Measurements from ENCODE around the gene TLE3. TPM values are rescaled to one million over a fixed set of nuclear protein-coding genes. Genes with fewer than 3 reads are reported as not detected.

TLE3 gene
- total RNA-seq, 2 experiments from 2014 or later, result 159 to 167 TPM

DNA sequence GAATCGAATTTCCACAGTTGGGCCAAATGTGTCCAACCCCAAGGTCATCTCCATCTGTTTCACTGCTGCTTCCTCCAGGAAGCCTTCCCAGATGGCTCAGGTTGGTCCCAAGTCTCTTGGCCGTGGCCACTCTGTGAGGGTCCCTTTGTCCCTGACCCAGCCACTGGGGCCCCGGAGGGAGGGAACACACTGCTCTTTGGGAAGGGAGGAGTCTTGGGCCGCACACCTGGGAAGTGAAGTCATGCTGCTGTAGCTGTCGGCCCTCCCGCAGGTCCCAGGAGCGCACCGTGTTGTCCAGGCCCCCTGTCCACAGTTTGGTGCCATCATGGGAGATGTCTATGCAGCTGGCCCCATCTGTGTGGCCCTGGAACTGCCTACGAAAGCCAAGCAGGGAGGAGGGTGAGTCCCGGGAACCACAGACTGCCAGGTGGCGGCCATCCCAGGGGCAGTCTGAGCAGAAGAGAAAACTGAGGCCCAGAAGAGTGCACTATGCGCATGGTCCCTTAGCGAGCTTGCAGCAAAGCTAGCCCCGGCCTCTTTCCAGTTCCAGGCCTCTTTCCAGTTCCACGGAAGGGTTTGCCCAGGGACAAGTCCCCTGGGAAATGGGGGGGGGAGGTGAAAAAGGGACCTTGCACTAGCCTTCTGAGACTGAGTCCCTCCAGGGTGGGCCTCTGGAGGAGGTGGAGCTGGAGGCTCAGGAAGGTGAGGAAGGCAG lies 44.6 kb downstream of the TLE3 start:
- Histone ChIP-seq H3K27me3 (ENCODE audit: control insufficient read depth in 1 of 2, insufficient read depth in 2 of 2, low read length in 2 of 2) (no peaks in the 10 kb centered on the region), H3K27ac (ENCODE audit: low read depth in 1 of 2, low read length in 2 of 2) (no peak overlapping the region), H3K36me3 (ENCODE audit: insufficient read depth, low read length) (peaks cover 96% of the 10 kb centered on the region), H3K4me3 (ENCODE audit: low read length) (no peak overlapping the region), H3K9me3 (ENCODE audit: control insufficient read depth in 1 of 2, insufficient read depth in 1 of 2, low read length in 2 of 2) (no peaks in the 10 kb centered on the region), H3K4me1 (ENCODE audit: insufficient read depth, low read length) (no peaks in the 10 kb centered on the region)
- Mint-ChIP-seq H3K4me3 (no peak overlapping the region), H3K9me3 (no peaks in the 10 kb centered on the region), H3K36me3 (ENCODE audit: low read depth) (peaks cover 93% of the 10 kb centered on the region), H3K4me1 (ENCODE audit: low read depth) (no peaks in the 10 kb centered on the region), H3K27me3 (no peaks in the 10 kb centered on the region), H3K27ac (no peak overlapping the region)
- intact Hi-C loops (cut with DNase I, micrococcal nuclease), result loop anchor here in 1 of 2 experiments (10.0 kb wide), 1 partner anchor 152 kb away; no protein-coding TSS in a partner anchor
- ATAC-seq (ENCODE audit: poor library complexity) (no peak), DNase-seq (no peak)
- POLR2A ChIA-PET, result no interaction called here
- TF ChIP-seq, protein P1, sequence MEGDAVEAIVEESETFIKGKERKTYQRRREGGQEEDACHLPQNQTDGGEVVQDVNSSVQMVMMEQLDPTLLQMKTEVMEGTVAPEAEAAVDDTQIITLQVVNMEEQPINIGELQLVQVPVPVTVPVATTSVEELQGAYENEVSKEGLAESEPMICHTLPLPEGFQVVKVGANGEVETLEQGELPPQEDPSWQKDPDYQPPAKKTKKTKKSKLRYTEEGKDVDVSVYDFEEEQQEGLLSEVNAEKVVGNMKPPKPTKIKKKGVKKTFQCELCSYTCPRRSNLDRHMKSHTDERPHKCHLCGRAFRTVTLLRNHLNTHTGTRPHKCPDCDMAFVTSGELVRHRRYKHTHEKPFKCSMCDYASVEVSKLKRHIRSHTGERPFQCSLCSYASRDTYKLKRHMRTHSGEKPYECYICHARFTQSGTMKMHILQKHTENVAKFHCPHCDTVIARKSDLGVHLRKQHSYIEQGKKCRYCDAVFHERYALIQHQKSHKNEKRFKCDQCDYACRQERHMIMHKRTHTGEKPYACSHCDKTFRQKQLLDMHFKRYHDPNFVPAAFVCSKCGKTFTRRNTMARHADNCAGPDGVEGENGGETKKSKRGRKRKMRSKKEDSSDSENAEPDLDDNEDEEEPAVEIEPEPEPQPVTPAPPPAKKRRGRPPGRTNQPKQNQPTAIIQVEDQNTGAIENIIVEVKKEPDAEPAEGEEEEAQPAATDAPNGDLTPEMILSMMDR (IDR thresholded peaks at IDR 0.05), result no peak
- CTCF ChIA-PET, result no interaction called here

GRCh38 chr15:70051948-70052633 lies 45.6 kb downstream of the TLE3 start:
- Histone ChIP-seq H3K27me3 (ENCODE audit: control insufficient read depth in 1 of 2, insufficient read depth in 2 of 2, low read length in 2 of 2) (no peaks in the 10 kb centered on the region), H3K4me3 (ENCODE audit: low read length) (no peak overlapping the region), H3K4me1 (ENCODE audit: insufficient read depth, low read length) (no peaks in the 10 kb centered on the region), H3K36me3 (ENCODE audit: insufficient read depth, low read length) (peaks cover 87% of the 10 kb centered on the region), H3K9me3 (ENCODE audit: control insufficient read depth in 1 of 2, insufficient read depth in 1 of 2, low read length in 2 of 2) (no peaks in the 10 kb centered on the region), H3K27ac (ENCODE audit: low read depth in 1 of 2, low read length in 2 of 2) (no peak overlapping the region)
- Mint-ChIP-seq H3K36me3 (ENCODE audit: low read depth) (peaks cover 90% of the 10 kb centered on the region), H3K27me3 (no peaks in the 10 kb centered on the region), H3K9me3 (no peaks in the 10 kb centered on the region), H3K4me1 (ENCODE audit: low read depth) (no peaks in the 10 kb centered on the region), H3K27ac (no peak overlapping the region), H3K4me3 (no peak overlapping the region)
- ChIA-PET POLR2A (no interaction called here), CTCF (no interaction called here)
- TF ChIP-seq, protein P1 (IDR thresholded peaks at IDR 0.05), result no peak
- DNase-seq, result no peak
- intact Hi-C loops (cut with DNase I, micrococcal nuclease), result loop anchor here in 1 of 2 experiments (10.0 kb wide), 1 partner anchor 153 kb away; no protein-coding TSS in a partner anchor
- no peak for ATAC-seq (ENCODE audit: poor library complexity)

DNA sequence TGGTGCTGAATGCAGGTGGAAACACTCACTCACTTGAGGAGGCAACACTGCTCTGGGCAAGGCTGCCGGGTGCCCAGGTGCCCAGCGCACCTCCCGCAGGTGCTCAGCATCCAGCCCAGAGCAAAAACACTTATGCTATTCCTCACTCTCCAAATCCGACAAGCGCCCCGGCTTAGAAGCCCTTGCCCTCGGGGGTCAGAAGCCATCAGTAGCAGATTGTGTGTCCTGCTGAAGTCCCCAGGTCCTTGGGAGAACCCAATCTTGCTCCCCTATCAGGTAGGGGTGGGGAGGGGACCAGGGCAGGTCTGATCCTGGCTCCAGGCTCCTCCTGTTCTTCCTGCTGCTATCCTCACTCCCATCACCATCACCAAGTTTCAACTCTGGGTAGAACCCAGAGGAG lies 46.7 kb downstream of the TLE3 start:
- Histone ChIP-seq H3K9me3 (ENCODE audit: control insufficient read depth in 1 of 2, insufficient read depth in 1 of 2, low read length in 2 of 2) (no peaks in the 10 kb centered on the region), H3K4me1 (ENCODE audit: insufficient read depth, low read length) (no peaks in the 10 kb centered on the region), H3K36me3 (ENCODE audit: insufficient read depth, low read length) (peaks cover 77% of the 10 kb centered on the region), H3K27me3 (ENCODE audit: control insufficient read depth in 1 of 2, insufficient read depth in 2 of 2, low read length in 2 of 2) (no peaks in the 10 kb centered on the region), H3K27ac (ENCODE audit: low read depth in 1 of 2, low read length in 2 of 2) (no peak overlapping the region), H3K4me3 (ENCODE audit: low read length) (no peak overlapping the region)
- Mint-ChIP-seq H3K4me3 (no peak overlapping the region), H3K27ac (peak overlapping the region; percentile 8), H3K27me3 (no peaks in the 10 kb centered on the region), H3K9me3 (no peaks in the 10 kb centered on the region), H3K4me1 (ENCODE audit: low read depth) (no peaks in the 10 kb centered on the region), H3K36me3 (ENCODE audit: low read depth) (peaks cover 90% of the 10 kb centered on the region)
- ATAC-seq (ENCODE audit: poor library complexity) (no peak), DNase-seq (no peak)
- ChIA-PET CTCF (no interaction called here), POLR2A (no interaction called here)
- TF ChIP-seq, protein P1 (IDR thresholded peaks at IDR 0.05), result no peak
- intact Hi-C loops (cut with DNase I, micrococcal nuclease), result loop anchor here in 1 of 2 experiments (10.0 kb wide), 1 partner anchor 154 kb away; no protein-coding TSS in a partner anchor
